K562 (cell line): Measurements from ENCODE around the gene PRM3. TPM values are rescaled to one million over a fixed set of nuclear protein-coding genes. Genes with fewer than 3 reads are reported as not detected.

Experiments used
- ERF ChIP-seq: fragments of 450-650 bp; formaldehyde crosslinking; IDR thresholded peaks from 2 replicates; pipeline ENCODE4 v1.4.0; 2020; ENCODE audit warnings: mild to moderate bottlenecking, mixed read lengths
- GABPA ChIP-seq: fragments of 200-800 bp; sonication (Bioruptor generic); conservative IDR thresholded peaks from 2 replicates; pipeline ENCODE4 v1.6.1; 2016; ENCODE audit warnings: low read depth, missing genetic modification characterization, missing compliant biosample characterization
- IFI16 ChIP-seq: fragments of 250-450 bp; sonication (Bioruptor Pico); IDR thresholded peaks from 2 replicates; pipeline ENCODE4 v2.1.2; 2022; ENCODE audit warnings: mild to moderate bottlenecking, inconsistent platforms
- RBM17 ChIP-seq: fragments of 200-400 bp; formaldehyde crosslinking; IDR thresholded peaks from 2 replicates; pipeline ENCODE4 v1.6.1; 2017; ENCODE audit warnings: low read depth, mild to moderate bottlenecking, low read length, borderline replicate concordance
- RBM25 ChIP-seq: fragments of 200-400 bp; formaldehyde crosslinking; IDR thresholded peaks from 2 replicates; pipeline ENCODE4 v1.6.1; 2018; ENCODE audit warnings: low read length, low read depth, moderate library complexity; ENCODE audit not compliant: severe bottlenecking
- SIRT6 ChIP-seq: IDR thresholded peaks from one replicate; pipeline ENCODE4 v1.6.1; 2012; ENCODE audit warnings: low read depth, mild to moderate bottlenecking, control low read depth, inconsistent platforms, low read length, moderate library complexity
- USF2 ChIP-seq: sonication (generic); formaldehyde crosslinking; IDR thresholded peaks from 2 replicates; pipeline ENCODE4 v1.5.0; 2020; ENCODE audit warnings: missing genetic modification reagents
- ZFP36 ChIP-seq: fragments of 150-350 bp; IDR thresholded peaks from 2 replicates; pipeline ENCODE4 v1.6.1; 2018; ENCODE audit warnings: low read length, low read depth; ENCODE audit not compliant: partially characterized antibody
- ZNF76 ChIP-seq: fragments of 250-450 bp; sonication (Bioruptor Pico); IDR thresholded peaks from 2 replicates; pipeline ENCODE4 v1.4.0; 2020; ENCODE audit warnings: mild to moderate bottlenecking, moderate library complexity, borderline replicate concordance
- ZSCAN32 ChIP-seq: fragments of 450-650 bp; formaldehyde crosslinking; IDR thresholded peaks from 2 replicates; pipeline ENCODE4 v1.4.0; 2020; ENCODE audit warnings: mild to moderate bottlenecking, moderate library complexity
- polyA plus RNA-seq, 8 experiments: library from polyadenylated mRNA; depleted of rRNA in 4 of 8; stranded (reverse) in 5 of 8; unstranded in 3 of 8; fragments of >200 nt; fragmentation: Nextera tagmentation in 2 of 8; fragmentation: Illumina TruSeq in 1 of 8; extraction: Ambion mirVana in 2 of 8; extraction: Trizol in 1 of 8; gene quantifications; 2 replicates each; pipeline versions ENCODE4 v1.2.1 to v1.2.3, GENCODE V29; 2011 to 2014; ENCODE audit warnings: inconsistent platforms in 1 of 8, missing spikeins in 1 of 8
- total RNA-seq, 7 experiments: library from RNA; depleted of rRNA in 6 of 7; stranded (reverse); fragments of >200 nt in 6 of 7; fragmentation: Illumina TruSeq in 2 of 7; extraction: Trizol in 2 of 7; gene quantifications; 2 replicates each; pipeline versions ENCODE4 v1.2.1 to v1.2.3, GENCODE V29; 2011 to 2021; ENCODE audit warnings: low replicate concordance in 1 of 7
- TF ChIP-seq, protein P1 (sequence below): fragments of 250-450 bp; sonication (Bioruptor Pico); IDR thresholded peaks from 2 replicates; pipeline ENCODE4 v1.8.0; 2021; ENCODE audit warnings: mild to moderate bottlenecking, moderate library complexity
- TF ChIP-seq, protein P2 (sequence below): sonication (generic); formaldehyde crosslinking; IDR thresholded peaks from 2 replicates; pipeline ENCODE4 v1.8.0; 2023; ENCODE audit warnings: mild to moderate bottlenecking, missing genetic modification reagents

Gene PRM3
- total and polyA plus RNA-seq, 9 of the 15 experiments (the other 6 are each of a cell fraction or from before 2014, with no cell fraction given) = not detected

DNA sequence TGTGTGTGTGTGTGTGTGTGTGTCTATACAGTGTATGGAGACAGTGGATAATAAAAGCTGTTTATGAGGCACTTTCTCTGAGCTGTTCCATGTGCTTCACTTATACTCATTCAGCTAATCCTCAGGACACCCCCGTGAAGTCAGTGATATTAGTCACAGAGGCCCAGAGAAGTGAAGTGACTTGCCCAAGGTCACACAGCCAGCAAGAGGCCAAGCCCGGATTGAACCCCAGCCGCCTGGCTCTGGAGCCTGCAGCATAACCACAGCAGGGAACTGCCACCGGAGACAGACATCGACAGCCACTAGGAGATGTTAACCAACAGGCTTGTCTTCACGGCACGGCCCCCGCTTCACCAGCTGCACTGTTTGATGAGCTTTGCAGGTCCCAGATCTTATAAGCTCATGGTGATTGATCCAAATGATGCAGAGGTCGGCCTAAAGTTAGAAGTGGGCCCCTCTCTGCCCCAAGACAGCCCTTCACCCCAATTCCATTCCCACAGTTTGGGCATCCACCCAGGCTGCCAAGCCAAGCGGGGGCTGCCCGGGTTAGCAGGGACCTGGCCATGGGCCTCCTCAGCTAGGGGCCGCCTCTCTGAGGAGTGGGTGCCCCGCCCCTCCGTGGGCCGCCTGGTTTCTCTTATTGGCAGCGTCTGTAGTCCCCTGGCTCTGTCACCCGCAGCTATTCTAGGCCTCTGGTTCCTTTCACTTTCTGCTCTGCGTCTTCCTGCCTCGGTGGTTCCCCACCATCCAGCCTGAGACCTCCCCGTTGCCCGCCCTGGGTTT is 48.3 kb downstream of the PRM3 start (continued):
- TF ChIP-seq ZSCAN32 (CRISPR knock-in tag) (no peak), USF2 (no peak), ERF (no peak), ZFP36 (peak; percentile 78), IFI16 (CRISPR knock-in tag) (no peak), ZNF76 (CRISPR knock-in tag) (no peak), SIRT6 (no peak), GABPA (tag) (no peak), RBM25 (peak; percentile 78), RBM17 (no peak)
- TF ChIP-seq, protein P1, sequence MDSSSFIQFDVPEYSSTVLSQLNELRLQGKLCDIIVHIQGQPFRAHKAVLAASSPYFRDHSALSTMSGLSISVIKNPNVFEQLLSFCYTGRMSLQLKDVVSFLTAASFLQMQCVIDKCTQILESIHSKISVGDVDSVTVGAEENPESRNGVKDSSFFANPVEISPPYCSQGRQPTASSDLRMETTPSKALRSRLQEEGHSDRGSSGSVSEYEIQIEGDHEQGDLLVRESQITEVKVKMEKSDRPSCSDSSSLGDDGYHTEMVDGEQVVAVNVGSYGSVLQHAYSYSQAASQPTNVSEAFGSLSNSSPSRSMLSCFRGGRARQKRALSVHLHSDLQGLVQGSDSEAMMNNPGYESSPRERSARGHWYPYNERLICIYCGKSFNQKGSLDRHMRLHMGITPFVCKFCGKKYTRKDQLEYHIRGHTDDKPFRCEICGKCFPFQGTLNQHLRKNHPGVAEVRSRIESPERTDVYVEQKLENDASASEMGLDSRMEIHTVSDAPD (CRISPR knock-in tag) = no peak
- TF ChIP-seq, protein P2, sequence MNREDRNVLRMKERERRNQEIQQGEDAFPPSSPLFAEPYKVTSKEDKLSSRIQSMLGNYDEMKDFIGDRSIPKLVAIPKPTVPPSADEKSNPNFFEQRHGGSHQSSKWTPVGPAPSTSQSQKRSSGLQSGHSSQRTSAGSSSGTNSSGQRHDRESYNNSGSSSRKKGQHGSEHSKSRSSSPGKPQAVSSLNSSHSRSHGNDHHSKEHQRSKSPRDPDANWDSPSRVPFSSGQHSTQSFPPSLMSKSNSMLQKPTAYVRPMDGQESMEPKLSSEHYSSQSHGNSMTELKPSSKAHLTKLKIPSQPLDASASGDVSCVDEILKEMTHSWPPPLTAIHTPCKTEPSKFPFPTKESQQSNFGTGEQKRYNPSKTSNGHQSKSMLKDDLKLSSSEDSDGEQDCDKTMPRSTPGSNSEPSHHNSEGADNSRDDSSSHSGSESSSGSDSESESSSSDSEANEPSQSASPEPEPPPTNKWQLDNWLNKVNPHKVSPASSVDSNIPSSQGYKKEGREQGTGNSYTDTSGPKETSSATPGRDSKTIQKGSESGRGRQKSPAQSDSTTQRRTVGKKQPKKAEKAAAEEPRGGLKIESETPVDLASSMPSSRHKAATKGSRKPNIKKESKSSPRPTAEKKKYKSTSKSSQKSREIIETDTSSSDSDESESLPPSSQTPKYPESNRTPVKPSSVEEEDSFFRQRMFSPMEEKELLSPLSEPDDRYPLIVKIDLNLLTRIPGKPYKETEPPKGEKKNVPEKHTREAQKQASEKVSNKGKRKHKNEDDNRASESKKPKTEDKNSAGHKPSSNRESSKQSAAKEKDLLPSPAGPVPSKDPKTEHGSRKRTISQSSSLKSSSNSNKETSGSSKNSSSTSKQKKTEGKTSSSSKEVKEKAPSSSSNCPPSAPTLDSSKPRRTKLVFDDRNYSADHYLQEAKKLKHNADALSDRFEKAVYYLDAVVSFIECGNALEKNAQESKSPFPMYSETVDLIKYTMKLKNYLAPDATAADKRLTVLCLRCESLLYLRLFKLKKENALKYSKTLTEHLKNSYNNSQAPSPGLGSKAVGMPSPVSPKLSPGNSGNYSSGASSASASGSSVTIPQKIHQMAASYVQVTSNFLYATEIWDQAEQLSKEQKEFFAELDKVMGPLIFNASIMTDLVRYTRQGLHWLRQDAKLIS = no peak
